M059J (cell line): ENCODE data around the gene CD248. TPM values are rescaled to one million over a fixed set of nuclear protein-coding genes. Genes with fewer than 3 reads are reported as not detected.
"Not testable (repeated sequence)": the region's sequence is repeated elsewhere in the genome, so short reads cannot be mapped to it uniquely, and the experiment has no call there.

ENCODE experiments used
- DNase-seq: peaks from one replicate; pipeline ENCODE4 v3.0.0-alpha.2; 2012; ENCODE audit warnings: low read depth
- total RNA-seq: library from RNA; depleted of rRNA; stranded (reverse); fragments of >200 nt; shearing (Covaris generic); gene quantifications from 2 replicates; pipeline ENCODE4 v1.2.3, GENCODE V29; 2014

The CD248 gene
- total RNA-seq, 1 experiment from 2014 or later, result not detected

DNA sequence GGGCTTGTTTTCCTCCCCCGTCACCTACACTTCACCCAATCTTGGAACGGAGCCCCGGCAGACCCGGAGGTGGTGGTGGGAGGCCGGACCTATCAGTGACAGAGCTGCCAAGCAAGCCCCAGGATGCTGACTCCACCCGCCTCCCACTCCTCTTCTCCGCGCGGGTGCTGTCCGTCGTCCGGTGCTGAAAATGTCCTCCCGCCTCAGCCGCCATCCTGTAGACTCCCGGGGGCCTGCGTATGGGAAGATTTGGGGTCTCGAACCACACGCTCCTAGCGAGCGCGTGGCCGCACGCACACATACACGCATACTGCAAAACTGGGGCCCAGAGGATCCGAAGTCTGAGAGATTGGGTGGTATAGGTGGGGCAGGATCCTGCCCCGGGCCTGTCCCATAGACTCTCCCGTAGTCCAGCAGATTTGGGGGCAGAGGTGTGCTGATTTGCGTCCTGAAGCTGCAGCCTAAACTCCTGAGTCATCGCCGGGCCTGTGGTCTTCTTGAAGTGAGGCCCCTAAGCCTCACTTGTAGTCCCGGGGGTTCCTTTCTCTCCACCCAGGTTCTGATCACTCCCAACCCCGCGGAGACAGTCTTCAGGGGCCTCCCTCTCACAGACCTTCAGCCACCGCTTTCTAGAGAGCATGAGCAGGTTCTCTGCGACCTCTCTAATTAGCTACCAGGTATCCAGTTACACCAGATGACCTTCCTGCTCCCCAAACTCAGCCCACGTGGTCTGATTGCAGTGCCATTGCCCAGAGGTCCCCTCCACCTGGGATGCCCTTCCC is 27.1 kb downstream of the CD248 start:
- DNase-seq, result no peak

DNA sequence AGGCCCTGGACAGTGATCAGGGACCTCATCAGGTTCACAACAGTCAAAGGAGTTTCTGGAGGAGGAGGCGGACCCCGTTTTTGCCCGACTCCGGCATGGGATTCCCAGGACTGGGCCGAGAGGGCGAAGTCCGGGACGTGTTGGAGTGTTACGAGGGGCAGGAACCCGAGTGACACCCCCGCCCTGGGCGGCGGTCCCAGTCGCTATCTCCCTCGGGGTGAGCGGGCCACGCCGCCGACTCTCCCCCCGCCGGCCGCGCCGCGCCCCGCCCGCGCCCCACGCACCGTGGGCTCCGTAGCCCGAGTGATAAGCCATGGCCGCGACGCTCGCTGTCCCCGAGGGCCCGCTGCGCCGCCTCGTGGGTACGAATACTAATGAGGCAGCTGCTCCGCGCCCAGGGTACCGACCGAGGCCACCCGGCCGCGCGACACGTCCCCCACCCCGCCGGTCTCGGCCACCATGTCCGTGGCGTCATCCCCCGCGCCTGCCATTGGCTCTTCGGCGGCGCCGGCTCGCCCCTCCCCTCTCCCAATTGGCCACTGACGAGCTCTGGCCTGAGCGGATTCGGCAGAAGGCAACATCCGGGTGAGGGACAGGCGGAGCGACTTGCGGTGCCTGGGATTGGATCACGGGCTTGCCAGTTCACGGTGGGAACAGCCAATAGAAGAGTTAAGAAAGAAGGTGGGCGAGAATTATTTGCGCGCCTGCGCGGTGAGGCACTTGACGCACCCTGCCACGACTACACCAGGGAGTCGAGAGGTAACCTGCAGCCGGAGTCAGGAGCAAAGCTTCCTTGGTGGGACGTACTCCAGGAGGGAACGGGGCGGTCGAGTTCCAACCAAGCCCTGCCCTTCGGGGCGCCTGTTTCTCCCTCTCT is 27.9 kb downstream of the CD248 start, which contains the start of gene YIF1A:
Gene YIF1A (minus strand): TSS at position 473 of the 877 bp plus-strand sequence. CDS start 158 bp downstream, at position 315.
- peak; percentile 99 for DNase-seq

DNA sequence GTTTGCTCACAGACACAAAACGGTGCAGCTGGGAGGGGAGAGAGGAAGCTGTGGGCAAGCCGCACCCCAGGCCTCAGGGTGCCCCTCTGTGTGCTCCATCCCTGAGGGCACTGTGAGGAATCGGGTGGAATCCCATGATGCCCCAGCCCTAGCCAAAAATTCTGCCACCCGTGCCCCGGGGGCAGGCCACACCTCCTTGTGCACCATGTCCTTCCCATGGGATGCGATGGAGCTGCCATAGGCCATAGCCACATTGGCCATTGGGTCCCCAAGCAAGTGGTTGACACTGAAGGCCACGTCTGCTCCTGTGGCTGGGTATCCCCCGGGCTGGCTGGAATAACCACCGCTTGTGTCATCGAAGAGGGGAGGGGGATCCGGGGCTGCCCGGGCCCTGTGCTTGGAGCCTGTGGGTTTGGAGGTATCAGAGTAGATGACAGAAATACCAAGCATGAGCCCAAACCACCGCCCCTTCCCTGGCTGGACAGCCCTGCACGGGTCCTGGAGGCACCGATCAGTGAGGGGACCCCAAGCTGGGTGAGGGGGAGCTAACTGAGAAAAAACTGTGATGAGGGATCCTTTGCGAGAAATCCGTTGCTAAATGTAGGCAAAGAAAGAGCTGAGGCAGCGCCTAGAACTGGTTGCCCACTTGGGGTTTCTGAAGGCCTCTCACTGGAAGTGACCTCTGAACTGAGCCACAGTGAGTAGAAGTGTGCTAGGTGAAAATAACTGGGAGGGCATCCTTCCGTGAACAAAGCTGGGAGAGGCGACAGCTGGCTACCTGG is 28.8 kb downstream of the CD248 start:
- no peak for DNase-seq

DNA sequence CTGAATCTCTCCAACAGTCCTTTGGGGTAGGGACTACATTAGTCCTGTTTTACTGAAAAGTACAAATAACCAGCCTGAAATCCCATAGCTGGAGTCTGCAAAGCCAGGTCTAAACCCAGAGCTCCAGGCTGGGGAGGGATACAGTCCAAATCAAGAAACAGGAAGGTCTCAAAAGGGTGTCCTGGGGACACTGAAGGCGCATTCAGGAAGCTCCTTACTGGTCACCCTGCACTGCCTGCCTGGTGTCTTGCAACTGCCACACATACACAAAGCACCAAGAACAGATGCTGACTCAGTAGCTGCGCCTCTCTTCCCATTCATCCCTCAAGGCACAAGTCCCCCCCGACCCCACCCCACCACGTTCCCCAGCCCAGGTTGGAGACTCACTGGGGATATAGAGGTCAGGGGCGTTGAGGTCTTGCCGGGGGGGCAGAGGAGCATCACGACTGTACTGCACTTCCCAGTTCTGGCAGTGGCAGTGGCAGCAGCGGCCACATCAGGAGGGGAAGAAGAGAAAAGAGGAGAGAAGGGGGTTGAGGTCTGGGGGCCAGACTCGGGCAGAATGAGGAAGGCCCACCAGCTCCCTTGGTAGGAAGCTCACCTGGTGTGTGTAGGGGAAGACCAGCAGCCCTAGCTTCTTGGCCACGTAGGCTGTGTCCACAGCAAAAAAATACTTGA is 29.5 kb downstream of the CD248 start:
- no peak for DNase-seq

DNA sequence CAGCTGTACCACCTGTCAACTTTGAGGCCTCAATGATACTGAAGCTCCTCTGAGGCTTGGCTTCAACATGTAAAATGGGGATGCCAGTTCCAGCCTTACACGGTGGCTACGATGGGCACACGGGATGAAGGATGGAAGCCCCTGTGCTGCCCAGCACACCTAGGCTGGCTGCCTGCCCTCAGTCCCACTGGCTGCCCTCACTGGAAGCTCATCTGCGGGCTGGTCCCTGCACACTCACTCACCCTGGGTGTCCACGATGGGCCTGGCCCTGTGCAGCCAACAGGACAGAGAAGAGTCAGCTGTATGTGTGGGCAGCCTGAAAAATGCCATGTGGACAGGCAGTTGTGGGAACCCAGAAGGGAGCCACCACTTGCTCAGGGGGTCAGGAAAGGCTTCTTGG is 30.1 kb downstream of the CD248 start:
- DNase-seq, result no peak

DNA sequence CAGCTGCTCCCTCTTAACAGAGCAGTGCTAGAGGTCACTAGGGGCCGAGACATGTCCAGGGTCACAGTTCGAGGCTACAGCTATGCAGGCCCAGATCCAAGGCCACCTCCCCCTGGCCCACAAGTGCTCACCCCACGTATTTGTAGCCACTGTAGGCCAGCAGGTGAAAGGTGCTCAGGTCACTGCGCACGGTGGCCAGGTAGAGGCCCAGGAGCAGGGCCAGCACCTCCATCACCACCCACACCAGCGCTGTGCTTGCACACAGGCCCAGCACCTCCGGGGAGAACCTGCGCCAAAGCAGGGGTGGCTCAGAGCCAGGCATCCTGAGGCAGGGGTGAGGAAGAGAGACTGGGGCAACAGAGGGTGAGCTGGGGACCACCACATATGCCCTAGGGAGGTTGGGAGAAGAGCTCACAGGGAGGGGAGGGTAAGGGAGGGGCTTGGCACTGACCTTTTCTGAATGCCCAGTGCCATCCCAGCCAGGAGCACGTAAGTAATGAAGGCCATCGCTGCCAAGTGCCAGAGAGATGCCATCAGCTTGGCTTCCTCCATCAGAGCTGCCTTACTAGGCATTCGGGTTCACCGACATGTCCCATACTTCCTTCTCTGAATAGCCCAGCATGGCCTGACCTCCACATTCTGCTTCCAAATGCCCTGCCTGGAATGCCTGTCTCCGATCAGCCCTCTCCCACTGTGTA is 31.4 kb downstream of the CD248 start:
- DNase-seq, result no peak

DNA sequence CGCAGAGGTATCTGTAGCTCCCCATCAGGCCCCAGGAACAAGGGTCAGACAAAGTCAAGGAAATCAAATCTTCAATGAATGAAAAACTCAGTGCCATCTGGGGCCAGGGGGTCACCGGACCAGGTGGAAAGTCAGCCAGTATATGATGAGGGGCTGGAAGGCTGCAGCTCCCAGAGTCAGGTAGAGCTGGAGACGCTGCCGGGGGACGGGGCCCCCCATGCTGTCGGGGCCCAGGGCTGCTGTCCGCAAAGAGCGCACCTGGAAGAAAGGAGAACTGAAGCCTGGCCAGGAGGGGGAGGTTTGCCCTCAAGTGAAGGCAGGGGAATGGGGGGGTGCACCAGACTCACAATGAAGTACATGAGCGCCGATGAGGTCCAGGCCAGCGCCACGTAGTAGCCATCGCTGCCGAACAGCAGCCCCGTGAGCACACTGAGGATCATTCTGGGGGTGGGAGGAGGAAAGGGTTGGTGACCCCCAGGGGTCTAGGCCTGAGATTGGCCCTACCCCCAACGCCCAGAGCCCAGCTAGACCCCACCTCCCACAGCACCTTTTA is 32.2 kb downstream of the CD248 start:
- no peak for DNase-seq

DNA sequence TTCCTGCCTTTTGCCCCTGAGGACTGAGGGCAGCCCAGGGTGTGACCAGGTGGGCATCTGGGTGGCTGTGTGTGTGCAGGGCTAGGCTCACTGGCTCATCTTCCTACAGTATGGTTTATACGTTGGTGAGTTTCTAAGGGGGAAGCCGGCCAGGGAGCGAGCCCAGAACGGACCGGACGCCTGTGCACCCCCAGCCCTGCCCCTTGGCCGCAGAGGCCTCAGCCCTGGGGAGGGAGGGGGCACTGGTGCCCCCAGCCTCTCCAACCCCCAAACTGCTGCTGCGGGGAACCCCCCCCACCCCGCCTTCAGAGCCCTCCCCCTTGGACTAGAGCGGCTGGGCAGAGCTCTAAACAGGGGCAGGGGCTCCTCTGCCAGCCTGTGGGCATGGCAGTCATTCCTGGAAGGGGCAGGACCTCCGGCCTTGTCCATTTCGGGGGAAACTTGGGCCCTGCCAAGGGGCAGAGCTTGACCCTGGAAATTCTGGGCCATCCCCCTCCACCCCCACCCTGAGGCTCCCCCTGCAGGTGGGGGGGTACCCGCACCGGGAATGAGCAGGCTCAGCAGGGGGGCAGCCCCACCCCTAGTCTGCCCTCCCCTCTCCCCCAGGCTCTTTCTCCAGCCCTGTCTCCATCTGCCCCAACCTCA is 33.3 kb downstream of the CD248 start:
- no peak for DNase-seq

DNA sequence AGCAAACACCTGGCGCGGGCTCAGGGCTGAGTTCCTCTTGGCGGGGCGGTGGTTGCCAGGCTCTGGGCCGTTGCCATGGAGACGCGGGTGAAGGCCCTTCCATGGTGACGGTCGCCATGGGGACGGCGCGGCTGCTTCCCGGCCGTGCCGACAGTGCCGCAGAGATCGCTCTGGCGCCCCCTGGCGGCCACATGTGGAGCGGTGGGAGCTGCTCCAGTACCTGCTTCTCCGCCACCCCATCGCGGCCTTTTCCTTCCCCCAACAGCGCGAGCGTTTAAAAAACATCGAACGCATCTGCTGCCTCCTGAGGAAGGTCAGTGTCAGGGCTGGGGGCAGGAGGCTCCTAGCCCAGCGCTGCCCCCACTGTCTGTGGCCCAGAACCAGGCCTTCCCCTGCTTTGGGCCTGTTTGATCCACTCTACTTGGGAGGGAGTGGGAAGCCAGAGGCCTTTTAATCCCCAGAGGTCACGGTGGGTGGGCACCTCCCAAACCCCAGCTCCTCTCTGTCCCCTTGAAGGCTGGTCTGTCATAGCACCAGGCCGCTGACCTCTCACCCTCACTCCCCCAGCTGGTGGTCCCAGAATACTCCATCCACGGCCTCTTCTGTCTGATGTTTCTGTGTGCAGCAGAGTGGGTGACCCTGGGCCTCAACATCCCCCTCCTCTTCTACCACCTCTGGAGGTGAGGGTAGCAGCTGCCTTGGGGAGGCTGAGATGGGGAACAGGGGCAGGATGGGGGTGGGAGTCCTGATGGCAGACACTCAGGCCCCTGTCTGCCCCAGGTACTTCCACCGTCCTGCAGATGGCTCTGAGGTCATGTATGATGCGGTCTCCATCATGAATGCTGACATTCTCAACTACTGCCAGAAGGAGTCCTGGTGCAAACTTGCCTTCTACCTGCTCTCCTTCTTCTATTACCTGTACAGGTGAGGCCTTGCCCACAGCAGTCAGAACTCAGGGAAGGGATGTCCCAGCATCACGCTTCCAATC is 34.1 kb downstream of the CD248 start:
- peak; percentile 91 for DNase-seq

DNA sequence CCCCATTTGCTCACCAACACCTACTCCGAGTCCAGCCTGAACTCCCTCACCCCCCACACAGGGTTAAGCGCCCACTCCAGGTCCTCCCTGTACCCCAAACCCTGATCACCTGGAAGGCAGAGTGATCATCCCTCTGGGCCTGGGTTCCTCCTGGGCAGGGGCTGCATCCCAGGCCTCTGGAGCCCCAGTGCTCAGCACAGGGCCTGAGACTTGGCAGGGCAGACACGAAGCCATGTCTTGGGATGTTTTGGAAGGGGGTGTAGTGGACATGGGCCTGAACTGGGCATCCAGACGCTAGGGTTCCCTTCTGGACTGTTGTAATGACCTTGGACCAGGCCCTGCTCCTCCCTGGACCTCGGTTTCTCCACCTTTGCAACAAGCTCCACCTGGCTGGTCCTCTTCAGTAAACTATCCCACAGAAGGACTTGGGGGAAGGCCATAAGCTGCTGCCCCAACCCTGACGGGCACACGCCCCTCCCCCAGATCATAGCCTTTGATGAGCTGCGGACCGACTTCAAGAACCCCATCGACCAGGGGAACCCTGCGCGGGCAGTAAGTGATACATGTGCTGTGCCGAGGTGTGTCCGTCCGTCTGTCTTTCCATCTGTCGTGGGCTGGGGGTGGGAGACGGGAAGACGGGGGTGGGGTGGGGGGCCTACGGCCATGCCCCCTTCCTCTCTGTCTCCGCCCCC is 34.9 kb downstream of the CD248 start:
- no peak for DNase-seq

DNA sequence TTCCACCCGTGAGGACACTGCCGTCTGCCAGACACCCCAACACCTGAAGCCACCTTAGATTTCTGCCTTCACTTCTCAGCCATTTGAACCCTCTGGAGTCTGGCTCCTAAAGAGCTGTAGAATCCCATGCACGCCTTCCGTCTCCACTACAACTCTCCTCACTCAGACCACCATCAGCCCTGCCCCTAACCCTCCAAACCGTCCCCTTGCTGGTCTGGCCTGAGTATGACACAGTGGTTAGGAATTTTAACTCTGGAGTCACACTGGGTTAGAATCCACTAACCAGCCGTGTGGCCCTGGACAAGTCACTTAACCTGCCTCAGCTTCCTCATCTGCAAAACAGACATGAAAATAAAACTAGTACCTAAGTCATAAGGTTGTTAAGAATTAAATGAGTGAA is 35.8 kb downstream of the CD248 start:
- no peak for DNase-seq

DNA sequence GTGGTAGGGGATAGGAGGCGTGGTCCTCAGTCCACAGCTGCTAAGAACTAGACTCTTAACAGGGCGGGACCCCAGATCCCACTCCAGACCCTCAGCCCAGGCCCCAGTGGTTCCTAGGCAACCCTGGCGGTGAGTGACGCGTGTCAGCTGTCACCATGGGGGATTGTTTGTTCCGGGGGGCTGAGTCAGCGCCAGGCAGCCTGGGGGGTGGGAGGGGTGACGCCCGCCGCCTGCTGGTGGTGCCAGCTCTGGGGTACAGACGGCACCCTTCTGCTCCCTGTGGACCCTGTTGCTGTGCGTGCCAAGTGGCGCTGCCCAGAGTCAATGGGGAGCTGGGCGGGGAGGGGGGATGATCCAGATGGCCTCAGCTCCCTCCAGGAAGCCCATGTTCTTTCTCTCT is 36.4 kb downstream of the CD248 start:
- no peak for DNase-seq

DNA sequence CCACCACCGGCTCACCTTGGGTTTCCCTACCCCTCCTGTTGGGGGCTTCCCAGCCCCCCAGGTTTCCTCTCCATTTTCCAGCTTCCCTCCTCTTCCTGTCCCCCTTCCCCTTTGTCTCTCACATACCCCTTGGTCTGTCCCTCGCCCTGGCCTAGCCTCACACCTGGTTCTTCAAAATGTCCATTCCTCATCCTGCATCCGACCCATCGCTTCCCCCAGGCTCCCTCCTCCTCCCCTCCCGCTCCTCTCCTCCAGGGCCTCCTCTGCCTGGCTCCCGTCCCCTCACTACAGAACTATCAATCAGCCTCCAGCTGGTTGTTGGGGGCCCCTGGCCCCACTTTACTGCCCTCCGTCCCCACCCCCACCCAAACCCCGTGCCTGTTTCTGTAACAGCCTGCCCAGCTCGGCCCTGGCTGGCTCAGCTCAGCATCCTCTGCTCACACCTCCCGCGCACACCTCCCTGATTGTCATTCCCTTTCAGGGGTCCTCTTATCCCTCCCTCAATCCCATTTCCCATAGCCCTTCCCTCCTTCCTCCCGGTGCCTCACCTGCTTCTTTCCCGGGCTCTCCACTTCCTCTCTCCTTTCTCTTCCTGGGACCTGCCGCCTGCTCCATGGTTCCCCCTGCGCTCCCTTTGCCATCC is 37.6 kb downstream of the CD248 start:
- no peak for DNase-seq

DNA sequence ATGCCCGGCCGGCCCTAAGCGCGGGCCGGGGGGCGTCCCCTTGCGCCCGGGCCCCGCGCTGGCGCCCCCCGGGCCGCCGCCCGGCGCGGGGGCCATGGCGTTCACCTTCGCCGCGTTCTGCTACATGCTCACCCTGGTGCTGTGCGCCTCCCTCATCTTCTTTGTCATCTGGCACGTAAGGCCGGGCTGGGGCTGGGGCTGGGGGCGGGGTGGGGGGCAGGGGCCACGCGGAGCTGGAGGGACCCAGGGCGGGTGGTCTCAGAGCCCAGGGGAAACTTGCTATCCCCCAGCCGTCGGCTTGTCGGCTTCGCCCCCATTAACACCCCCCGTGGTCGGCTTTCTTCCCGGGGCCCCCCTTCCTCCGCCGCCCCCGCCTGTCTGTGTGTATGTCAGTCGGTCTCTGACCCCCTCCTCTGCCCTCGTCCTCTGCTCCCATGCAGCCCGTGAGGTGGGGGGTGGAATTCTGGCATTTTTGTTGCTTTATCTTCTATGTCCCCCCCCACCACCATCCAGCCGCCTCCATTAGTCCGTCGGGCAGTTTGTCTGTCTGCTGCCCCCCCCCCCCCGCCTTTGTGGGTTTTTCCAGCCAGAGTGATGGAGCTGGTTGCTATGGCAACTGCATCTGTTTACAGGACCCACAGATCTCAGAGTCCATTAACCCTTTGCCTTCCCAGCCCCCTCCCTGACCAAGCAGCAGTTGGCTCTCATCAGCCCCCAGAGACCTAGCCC is 38.3 kb downstream of the CD248 start:
- DNase-seq, result peak; percentile 65

DNA sequence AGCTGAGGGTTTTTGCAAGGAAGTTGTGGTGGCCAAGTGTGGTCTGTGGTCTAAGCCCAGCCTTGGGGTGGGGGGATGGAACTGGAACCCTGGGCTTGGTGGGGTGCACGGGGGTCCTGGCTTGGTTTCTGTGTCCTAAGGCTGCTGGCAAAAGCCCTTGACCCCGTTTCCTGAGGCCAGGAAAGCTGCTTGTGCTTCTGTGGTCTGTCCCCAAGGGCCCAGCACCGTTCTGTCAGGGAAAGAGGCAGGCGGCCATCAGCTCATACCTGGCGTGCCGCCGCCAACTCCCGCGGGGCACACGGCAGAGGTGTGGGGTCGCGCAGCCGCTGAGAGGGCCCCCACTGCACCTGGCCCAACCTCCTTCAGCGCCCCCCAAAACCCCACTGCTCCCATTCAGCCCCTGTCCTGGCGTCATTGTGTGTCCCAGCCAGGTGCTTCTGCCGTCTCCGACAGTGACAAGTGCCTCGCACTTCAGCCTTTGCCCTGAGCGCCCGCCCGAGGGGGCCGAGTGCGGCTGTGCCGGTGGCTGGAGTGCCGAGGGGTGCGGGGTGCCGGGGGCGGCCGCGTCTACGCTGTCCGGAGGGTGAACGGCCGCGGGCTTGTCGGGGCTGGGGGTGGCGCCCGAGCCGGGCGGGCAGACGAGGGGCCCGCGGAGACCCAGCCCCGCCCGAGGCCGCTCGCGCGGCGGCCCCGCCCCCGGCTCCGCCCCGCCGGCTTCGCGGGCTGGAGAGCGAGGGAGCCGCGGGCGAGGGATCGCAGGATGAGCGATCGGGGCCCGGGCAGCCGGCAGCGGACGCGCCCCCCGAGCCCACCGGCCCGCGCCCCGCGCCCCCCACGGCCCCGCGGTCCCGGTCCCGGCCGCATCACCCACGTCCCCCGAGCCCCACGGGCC is 39.1 kb downstream of the CD248 start, which contains the start of gene CNIH2:
Gene CNIH2 (plus strand): TSS at position 705 of the 892 bp plus-strand sequence. CDS start 282 bp downstream, outside the sequence.
- DNase-seq, result peak; percentile 42

DNA sequence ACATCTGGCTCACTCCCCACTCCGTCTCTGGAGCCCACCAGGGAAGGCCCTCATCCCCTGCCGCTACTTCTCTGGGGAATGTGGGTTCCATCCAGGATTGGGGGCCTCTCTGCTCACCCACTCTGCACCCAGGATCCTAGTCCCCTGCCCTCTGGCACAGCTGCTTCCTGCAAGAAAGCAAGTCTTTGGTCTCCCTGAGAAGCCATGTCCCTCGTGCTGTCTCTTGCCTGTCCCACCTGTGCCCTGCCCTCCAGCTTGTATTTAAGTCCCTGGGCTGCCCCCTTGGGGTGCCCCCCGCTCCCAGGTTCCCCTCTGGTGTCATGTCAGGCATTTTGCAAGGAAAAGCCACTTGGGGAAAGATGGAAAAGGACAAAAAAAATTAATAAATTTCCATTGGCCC is 39.8 kb downstream of the CD248 start:
- DNase-seq, result not testable (repeated sequence)
